ENCODE data around the gene METTL14. TPM values are rescaled to one million over a fixed set of nuclear protein-coding genes. Genes with fewer than 3 reads are reported as not detected.

Gene METTL14
- total RNA-seq, 1 donor from 2014 or later = 21.4 TPM

DNA sequence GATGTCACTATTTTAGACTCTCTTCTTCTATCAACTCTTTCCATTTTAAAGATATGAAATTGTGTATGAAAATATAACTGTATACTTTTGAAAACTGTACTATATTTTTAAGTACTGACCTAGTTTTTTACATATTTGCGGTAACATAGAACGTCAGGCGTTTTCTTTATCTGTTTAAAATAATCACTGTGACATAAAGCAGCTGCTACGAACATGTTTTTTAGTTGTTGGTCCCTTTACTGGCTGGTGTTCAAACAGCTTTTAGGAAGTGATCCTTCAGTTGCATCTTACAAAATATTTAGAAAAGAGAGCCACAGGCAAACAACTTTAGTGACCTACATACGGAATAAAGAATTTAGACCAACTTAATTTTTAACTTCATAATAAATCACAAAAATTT lies 73.1 kb downstream of the METTL14 start:
- peak; percentile 94 for DNase-seq (ENCODE audit: low spot score)

DNA sequence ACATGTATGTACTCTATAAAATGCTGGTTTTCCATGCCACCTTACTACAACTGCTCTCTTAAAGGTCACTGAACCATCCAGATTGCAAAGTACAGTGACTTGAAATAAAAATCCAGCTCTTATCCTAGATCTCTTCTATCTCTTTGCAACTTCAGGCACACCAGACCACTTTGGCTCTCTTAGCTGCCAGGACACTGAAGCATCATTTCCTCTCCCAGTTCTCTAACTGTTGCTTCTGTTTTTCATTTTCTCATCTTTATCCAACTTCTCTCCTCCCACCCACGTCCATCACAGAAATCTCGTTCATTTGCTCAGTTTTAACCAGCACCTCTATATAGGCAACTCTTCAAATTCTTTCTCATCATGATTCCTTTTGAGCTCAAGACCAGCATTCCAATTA lies 74.3 kb downstream of the METTL14 start:
- peak; percentile 73 for DNase-seq (ENCODE audit: low spot score)

- DNase-seq (ENCODE audit: low spot score) = no peak
Measured at GRCh38 chr4:118760092-118760491, 74.9 kb downstream of the METTL14 start.

DNA sequence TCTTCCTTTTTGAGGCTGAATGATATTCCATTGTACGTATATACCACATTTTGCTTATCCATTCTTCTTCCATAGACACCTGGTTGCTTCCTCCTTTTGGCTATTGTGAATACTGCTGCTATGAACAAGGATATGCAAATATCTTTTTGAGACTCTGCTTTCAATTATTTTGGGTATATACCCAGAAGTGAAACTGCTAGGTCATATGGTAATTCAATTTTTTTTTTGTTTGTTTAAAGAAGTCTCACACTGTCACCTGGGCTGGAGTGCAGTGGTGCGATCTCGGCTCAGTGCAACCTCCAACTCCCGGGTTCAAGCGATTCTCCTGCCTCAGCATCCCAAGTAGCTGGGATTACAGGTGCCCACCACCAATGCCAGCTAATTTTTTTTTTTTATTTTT lies 75.3 kb downstream of the METTL14 start:
- DNase-seq (ENCODE audit: low spot score) = no peak

GRCh38 chr4:118761397-118762016 lies 76.3 kb downstream of the METTL14 start:
- DNase-seq (ENCODE audit: low spot score) = no peak

- no peak for DNase-seq (ENCODE audit: low spot score)
Measured at GRCh38 chr4:118762155-118762554, 77.0 kb downstream of the METTL14 start.

- DNase-seq (ENCODE audit: low spot score) = peak; percentile 66
Measured at GRCh38 chr4:118762730-118763477, 77.7 kb downstream of the METTL14 start.

Other genes starting within 250 kb of the METTL14 start
- gene SEC24D, start 150.7 kb downstream of the METTL14 start, total RNA-seq (ENCODE audit: insufficient read depth, low replicate concordance) = 117 TPM
- gene SYNPO2, start 203.5 kb downstream of the METTL14 start, total RNA-seq (ENCODE audit: insufficient read depth, low replicate concordance) = 590 TPM